ENCODE measurements around the gene SNX5.

SNX5 gene

GRCh38 chr20:17976305-17976704 lies 7.7 kb upstream of the SNX5 start:
- no peak for DNase-seq (ENCODE audit: low read depth)
- in situ Hi-C loops (cut with HindIII; ENCODE audit: low sequenced_read_pairs) = no loop called here
- no peak for TF ChIP-seq CTCF (IDR thresholded peaks at IDR 0.05; ENCODE audit: low read depth, low read length, missing control alignments)
- H3K4me3 ChIP-seq (ENCODE audit: low read depth, low read length) = no peak overlapping the region

- peak overlapping the region; percentile 90 for H3K4me3 ChIP-seq (ENCODE audit: low read depth, low read length)
- no peak for TF ChIP-seq CTCF (IDR thresholded peaks at IDR 0.05; ENCODE audit: low read depth, low read length, missing control alignments)
- in situ Hi-C loops (cut with HindIII; ENCODE audit: low sequenced_read_pairs) = no loop called here
Measured at GRCh38 chr20:17972121-17972520, 3.5 kb upstream of the SNX5 start.

GRCh38 chr20:17971300-17972013 lies 2.9 kb upstream of the SNX5 start:
- TF ChIP-seq CTCF (IDR thresholded peaks at IDR 0.05; ENCODE audit: low read depth, low read length, missing control alignments) = no peak
- no peak for DNase-seq (ENCODE audit: low read depth)
- in situ Hi-C loops (cut with HindIII; ENCODE audit: low sequenced_read_pairs) = no loop called here
- H3K4me3 ChIP-seq (ENCODE audit: low read depth, low read length) = peak overlapping the region; percentile 90

More at GRCh38 chr20:17972121-17972520, 3.5 kb upstream of the SNX5 start:
- no peak for DNase-seq (ENCODE audit: low read depth)

- no peak for DNase-seq (ENCODE audit: low read depth)
- TF ChIP-seq CTCF (IDR thresholded peaks at IDR 0.05; ENCODE audit: low read depth, low read length, missing control alignments) = no peak
- peak overlapping the region; percentile 90 for H3K4me3 ChIP-seq (ENCODE audit: low read depth, low read length)
- in situ Hi-C loops (cut with HindIII; ENCODE audit: low sequenced_read_pairs) = no loop called here
Measured at GRCh38 chr20:17969884-17970409, 1.4 kb upstream of the SNX5 start.

- TF ChIP-seq CTCF (IDR thresholded peaks at IDR 0.05; ENCODE audit: low read depth, low read length, missing control alignments) = no peak
- peak overlapping the region; percentile 90 for H3K4me3 ChIP-seq (ENCODE audit: low read depth, low read length)
Measured at GRCh38 chr20:17969278-17969883, 787 bp upstream of the SNX5 start.

GRCh38 chr20:17967521-17968365 lies 851 bp downstream of the SNX5 start:
- DNase-seq (ENCODE audit: low read depth) = no peak
- no peak for TF ChIP-seq CTCF (IDR thresholded peaks at IDR 0.05; ENCODE audit: low read depth, low read length, missing control alignments)
- H3K4me3 ChIP-seq (ENCODE audit: low read depth, low read length) = peak overlapping the region; percentile 90
- in situ Hi-C loops (cut with HindIII; ENCODE audit: low sequenced_read_pairs) = no loop called here

More at GRCh38 chr20:17969278-17969883, 787 bp upstream of the SNX5 start:
- no peak for DNase-seq (ENCODE audit: low read depth)
- in situ Hi-C loops (cut with HindIII; ENCODE audit: low sequenced_read_pairs) = no loop called here

Data from astrocyte of the cerebellum (primary cell).